Calu3 (cell line): Measurements from ENCODE around the gene PLEKHG3. TPM values are rescaled to one million over a fixed set of nuclear protein-coding genes. Genes with fewer than 3 reads are reported as not detected.

Experiments used
- BruUV-seq: library from RNA; stranded (reverse); fragments of 400-500 nt; replicated peaks from 2 replicates; lab custom pipeline; 2021; lab: Mats Ljungman, UMichigan
- CTCF ChIA-PET: fragments of 300-600 bp; sonication (Branson Sonifier 250); formaldehyde crosslinking; loops from one replicate; lab custom pipeline; 2022; ENCODE audit warnings: antibody characterized with exemption; lab: Charles Lee
- DNase-seq: peaks from one replicate; pipeline ENCODE4 v3.0.0; 2022
- H3K27ac Mint-ChIP-seq: one replicate; pipeline ENCODE4 v1.8.0; 2022; ENCODE audit warnings: mixed read lengths; ENCODE audit not compliant: unreplicated experiment
- H3K27me3 Mint-ChIP-seq: one replicate; pipeline ENCODE4 v1.8.0; 2022; ENCODE audit warnings: mixed read lengths; ENCODE audit not compliant: unreplicated experiment
- H3K36me3 Mint-ChIP-seq: one replicate; pipeline ENCODE4 v1.8.0; 2022; ENCODE audit warnings: mild to moderate bottlenecking, moderate library complexity, mixed read lengths; ENCODE audit not compliant: insufficient read depth, unreplicated experiment
- H3K4me1 Mint-ChIP-seq: one replicate; pipeline ENCODE4 v1.8.0; 2022; ENCODE audit warnings: mild to moderate bottlenecking, low read depth, mixed read lengths; ENCODE audit not compliant: unreplicated experiment
- H3K4me3 Mint-ChIP-seq: one replicate; pipeline ENCODE4 v1.8.0; 2022; ENCODE audit warnings: mild to moderate bottlenecking, low read depth, moderate library complexity, mixed read lengths; ENCODE audit not compliant: unreplicated experiment
- H3K9me3 Mint-ChIP-seq: one replicate; pipeline ENCODE4 v1.8.0; 2022; ENCODE audit warnings: low read depth, mixed read lengths; ENCODE audit not compliant: unreplicated experiment
- intact Hi-C: fragments of 100-400 bp; cut with micrococcal nuclease; formaldehyde crosslinking; loops from one replicate; pipeline ENCODE4 v1.10.0; 2022; ENCODE audit not compliant: unreplicated experiment
- total RNA-seq: library from RNA; stranded (reverse); gene quantifications from 2 replicates; pipeline ENCODE4 v1.2.3, GENCODE V29; 2022
- TF ChIP-seq, protein P1 (sequence below): fragments of 200-600 bp; IDR thresholded peaks from one replicate; pipeline ENCODE4 v1.8.0; 2022; ENCODE audit warnings: antibody characterized with exemption; ENCODE audit not compliant: unreplicated experiment

The PLEKHG3 gene
- total RNA-seq, 1 experiment from 2014 or later, result 39.0 TPM

DNA sequence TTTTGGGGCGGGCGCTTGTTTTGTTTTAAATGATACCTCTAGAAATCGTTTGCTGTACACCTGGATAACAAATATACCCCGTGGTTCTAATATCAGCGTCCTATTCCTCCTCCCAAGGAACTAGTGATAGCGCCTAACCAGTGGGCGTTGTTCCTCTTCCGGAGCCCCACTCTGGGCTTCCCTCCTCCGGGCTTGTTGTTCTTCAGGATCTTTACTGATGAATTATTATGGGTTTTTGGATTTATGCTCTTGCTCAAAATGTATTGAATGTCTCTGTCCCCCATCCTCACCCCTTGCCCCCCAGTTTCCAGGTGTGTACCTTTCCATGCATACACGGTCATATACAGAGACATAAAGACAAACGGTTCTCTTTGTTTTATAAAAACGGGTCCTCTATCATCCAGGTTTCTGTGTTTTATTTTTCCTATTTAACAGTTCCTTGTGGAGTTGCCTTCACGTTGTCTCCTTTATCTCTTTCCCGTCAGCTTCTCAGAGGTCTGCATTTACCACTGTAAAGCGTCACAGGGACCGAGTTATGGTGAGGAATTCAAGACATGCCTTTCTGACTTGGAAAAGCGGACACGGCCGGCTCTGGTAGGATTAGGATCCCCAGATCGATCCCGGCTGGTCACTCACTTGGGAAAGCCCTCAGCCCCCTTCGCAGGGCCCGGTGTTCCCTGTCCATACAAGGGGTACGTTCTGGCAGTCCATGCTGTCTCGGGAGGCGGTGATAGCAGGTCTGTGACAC, 655 bp upstream of the PLEKHG3 start:
- CTCF ChIA-PET, result interaction anchor here (0.7 to 1.7 kb wide), 5 partner anchors 16 to 61 kb away, joined by 3 to 7 read pairs (median 3); no protein-coding TSS in a partner anchor
- intact Hi-C loops, result no loop called here
- H3K4me1 Mint-ChIP-seq, result peaks cover 50% of the 10 kb centered on the region
- no peaks in the 10 kb centered on the region for H3K27me3 Mint-ChIP-seq
- DNase-seq, result no peak
- peak overlapping the region; percentile 75 for H3K4me3 Mint-ChIP-seq
- peak overlapping the region; percentile 47 for H3K27ac Mint-ChIP-seq
- H3K36me3 Mint-ChIP-seq, result peaks cover 46% of the 10 kb centered on the region
- TF ChIP-seq, protein P1, sequence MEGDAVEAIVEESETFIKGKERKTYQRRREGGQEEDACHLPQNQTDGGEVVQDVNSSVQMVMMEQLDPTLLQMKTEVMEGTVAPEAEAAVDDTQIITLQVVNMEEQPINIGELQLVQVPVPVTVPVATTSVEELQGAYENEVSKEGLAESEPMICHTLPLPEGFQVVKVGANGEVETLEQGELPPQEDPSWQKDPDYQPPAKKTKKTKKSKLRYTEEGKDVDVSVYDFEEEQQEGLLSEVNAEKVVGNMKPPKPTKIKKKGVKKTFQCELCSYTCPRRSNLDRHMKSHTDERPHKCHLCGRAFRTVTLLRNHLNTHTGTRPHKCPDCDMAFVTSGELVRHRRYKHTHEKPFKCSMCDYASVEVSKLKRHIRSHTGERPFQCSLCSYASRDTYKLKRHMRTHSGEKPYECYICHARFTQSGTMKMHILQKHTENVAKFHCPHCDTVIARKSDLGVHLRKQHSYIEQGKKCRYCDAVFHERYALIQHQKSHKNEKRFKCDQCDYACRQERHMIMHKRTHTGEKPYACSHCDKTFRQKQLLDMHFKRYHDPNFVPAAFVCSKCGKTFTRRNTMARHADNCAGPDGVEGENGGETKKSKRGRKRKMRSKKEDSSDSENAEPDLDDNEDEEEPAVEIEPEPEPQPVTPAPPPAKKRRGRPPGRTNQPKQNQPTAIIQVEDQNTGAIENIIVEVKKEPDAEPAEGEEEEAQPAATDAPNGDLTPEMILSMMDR, result no peak
- H3K9me3 Mint-ChIP-seq, result no peaks in the 10 kb centered on the region
- no TSS peak for BruUV-seq

DNA sequence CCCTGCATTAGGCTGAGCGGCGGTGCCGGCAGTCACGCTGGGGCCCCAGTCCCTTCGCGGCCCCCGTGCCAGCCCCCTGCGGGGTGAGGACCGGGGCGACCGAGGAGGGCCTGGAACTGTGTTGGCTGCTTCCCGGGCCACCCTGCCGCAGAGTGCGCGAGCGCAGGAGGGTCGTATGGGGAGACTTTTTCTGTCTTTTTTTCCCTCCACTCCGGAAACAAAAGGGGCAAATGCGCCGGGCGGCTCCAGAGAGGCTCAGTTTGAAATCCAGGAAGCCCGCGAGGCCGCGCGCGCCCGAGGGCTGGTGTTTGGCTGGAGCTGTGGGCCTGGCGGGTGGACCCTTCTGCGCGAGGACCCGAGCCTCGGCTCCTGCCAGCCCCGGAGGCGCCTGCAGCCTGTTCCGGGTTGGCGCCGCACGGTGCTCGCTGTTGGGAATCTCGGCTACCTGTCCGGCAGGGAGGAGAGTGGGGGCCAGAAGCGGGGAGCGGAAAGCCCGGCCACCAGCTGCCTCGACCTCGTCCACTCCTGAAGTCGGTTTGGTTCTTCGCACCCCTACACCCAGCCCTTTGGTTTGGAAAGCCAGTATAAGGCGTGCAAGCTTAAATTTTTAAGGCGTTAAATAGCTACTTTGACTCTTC, 638 bp downstream of the PLEKHG3 start:
- TF ChIP-seq, protein P1, result no peak
- Mint-ChIP-seq H3K36me3 (peaks cover 46% of the 10 kb centered on the region), H3K9me3 (no peaks in the 10 kb centered on the region), H3K4me1 (peaks cover 63% of the 10 kb centered on the region), H3K4me3 (peak overlapping the region; percentile 75), H3K27me3 (no peaks in the 10 kb centered on the region), H3K27ac (no peak overlapping the region)
- no peak for DNase-seq
- intact Hi-C loops, result loop anchor here (5.0 kb wide), 1 partner anchor 57 kb away; no protein-coding TSS in a partner anchor
- no TSS peak for BruUV-seq
- CTCF ChIA-PET, result interaction anchor here (1.7 kb wide), 1 partner anchor 60 kb away, joined by 4 read pairs; no protein-coding TSS in a partner anchor

GRCh38 chr14:64705381-64706118, 1.3 kb downstream of the PLEKHG3 start:
- H3K36me3 Mint-ChIP-seq, result peaks cover 46% of the 10 kb centered on the region
- H3K9me3 Mint-ChIP-seq, result no peaks in the 10 kb centered on the region
- no peaks in the 10 kb centered on the region for H3K27me3 Mint-ChIP-seq
- TF ChIP-seq, protein P1, result no peak
- no peak for DNase-seq
- BruUV-seq, result TSS peak; percentile 43
- CTCF ChIA-PET, result interaction anchor here (1.7 kb wide), 1 partner anchor 59 kb away, joined by 4 read pairs; no protein-coding TSS in a partner anchor
- peaks cover 63% of the 10 kb centered on the region for H3K4me1 Mint-ChIP-seq
- peak overlapping the region; percentile 75 for H3K4me3 Mint-ChIP-seq
- H3K27ac Mint-ChIP-seq, result peak overlapping the region; percentile 34
- intact Hi-C loops, result loop anchor here (5.0 kb wide), 1 partner anchor 57 kb away; no protein-coding TSS in a partner anchor

DNA sequence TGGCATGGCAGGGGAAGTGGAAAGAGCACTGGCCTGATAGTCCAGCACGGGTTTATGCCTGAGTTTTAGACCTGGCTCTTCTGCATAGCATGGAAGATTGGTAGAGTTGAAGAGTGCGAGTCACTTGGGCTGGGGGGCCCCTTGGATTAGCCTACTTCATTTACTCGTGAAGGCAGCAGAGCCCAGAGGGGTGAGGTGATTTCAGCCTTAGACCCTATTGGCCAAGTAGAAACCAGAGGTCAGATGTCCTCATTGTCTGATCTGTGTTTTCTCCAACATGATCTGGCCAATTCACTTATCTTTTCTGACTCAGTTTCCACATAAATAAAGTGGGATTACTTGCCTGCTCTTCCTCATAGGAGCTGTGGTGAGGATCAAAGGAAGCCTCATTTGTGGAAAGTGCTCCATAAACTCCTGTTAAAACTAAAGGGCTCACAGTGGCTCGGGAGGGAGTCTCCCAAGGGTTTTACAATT, 1.9 kb downstream of the PLEKHG3 start:
- Mint-ChIP-seq H3K27me3 (no peaks in the 10 kb centered on the region), H3K36me3 (peaks cover 46% of the 10 kb centered on the region), H3K27ac (peak overlapping the region; percentile 34), H3K4me3 (peak overlapping the region; percentile 75), H3K9me3 (no peaks in the 10 kb centered on the region), H3K4me1 (peaks cover 63% of the 10 kb centered on the region)
- TF ChIP-seq, protein P1, result no peak
- no TSS peak for BruUV-seq
- DNase-seq, result no peak
- intact Hi-C loops, result loop anchor here (5.0 kb wide), 1 partner anchor 56 kb away; no protein-coding TSS in a partner anchor
- CTCF ChIA-PET, result no interaction called here
